H9 (cell line): ENCODE results near the gene GCNT2. TPM values are rescaled to one million over a fixed set of nuclear protein-coding genes. Genes with fewer than 3 reads are reported as not detected.
A peak's percentile ranks its signal among the peaks of the same experiment; 100 is the strongest.
"Not testable (repeated sequence)": the region's sequence is repeated elsewhere in the genome, so short reads cannot be mapped to it uniquely, and the experiment has no call there.

Experiments used
- DNase-seq: peaks from one replicate; pipeline ENCODE4 v3.0.0-alpha.2; 2017
- H2AFZ ChIP-seq: one replicate; pipeline ENCODE4 v1.6.1; 2013; ENCODE audit warnings: mild to moderate bottlenecking, low read length, control low read depth, moderate library complexity
- H2AK5ac ChIP-seq: 2 replicates; pipeline ENCODE4 v1.6.1; 2013; ENCODE audit warnings: low read length, control low read depth, mixed read lengths; ENCODE audit not compliant: insufficient read length
- H2BK120ac ChIP-seq: one replicate; pipeline ENCODE4 v1.6.1; 2013; ENCODE audit warnings: low read depth, mild to moderate bottlenecking, low read length, control low read depth, inconsistent platforms; ENCODE audit not compliant: poor library complexity, severe bottlenecking
- H2BK12ac ChIP-seq: 2 replicates; pipeline ENCODE4 v1.6.1; 2013; ENCODE audit warnings: low read length, control low read depth, mixed read lengths, low read depth; ENCODE audit not compliant: insufficient read length
- H2BK15ac ChIP-seq: 2 replicates; pipeline ENCODE4 v1.6.1; 2013; ENCODE audit warnings: low read depth, low read length, control low read depth
- H2BK20ac ChIP-seq: one replicate; pipeline ENCODE4 v1.6.1; 2013; ENCODE audit warnings: low read depth, mild to moderate bottlenecking, low read length, control low read depth, inconsistent platforms; ENCODE audit not compliant: poor library complexity, severe bottlenecking
- H2BK5ac ChIP-seq: 2 replicates; pipeline ENCODE4 v1.6.1; 2013; ENCODE audit warnings: low read length, control low read depth, mixed read lengths; ENCODE audit not compliant: insufficient read length
- H3K14ac ChIP-seq: 2 replicates; pipeline ENCODE4 v1.6.1; 2013; ENCODE audit warnings: low read length, control low read depth; ENCODE audit not compliant: insufficient read depth
- H3K18ac ChIP-seq: 2 replicates; pipeline ENCODE4 v1.6.1; 2013; ENCODE audit warnings: low read depth, mild to moderate bottlenecking, mixed read lengths, low read length, control low read depth; ENCODE audit not compliant: insufficient read length
- H3K23ac ChIP-seq: 2 replicates; pipeline ENCODE4 v1.6.1; 2013; ENCODE audit warnings: low read length, control low read depth, mixed read lengths, low read depth; ENCODE audit not compliant: insufficient read length
- H3K23me2 ChIP-seq: 2 replicates; pipeline ENCODE4 v1.6.1; 2013; ENCODE audit warnings: low read depth, mild to moderate bottlenecking, mixed read lengths, low read length, control low read depth; ENCODE audit not compliant: insufficient read length, poor library complexity, severe bottlenecking
- H3K27ac ChIP-seq: 2 replicates; pipeline ENCODE4 v1.5.1; 2013; ENCODE audit warnings: low read length, control low read depth, mixed read lengths, low read depth; ENCODE audit not compliant: insufficient read length
- H3K27me3 ChIP-seq: 2 replicates; pipeline ENCODE4 v1.6.1; 2013; ENCODE audit warnings: low read length, control low read depth, inconsistent platforms; ENCODE audit not compliant: insufficient read depth
- H3K4ac ChIP-seq: 2 replicates; pipeline ENCODE4 v1.6.1; 2013; ENCODE audit warnings: low read depth, mild to moderate bottlenecking, control low read depth, inconsistent platforms, low read length, moderate library complexity
- H3K4me1 ChIP-seq: 2 replicates; pipeline ENCODE4 v1.6.1; 2013; ENCODE audit warnings: low read length, control low read depth, inconsistent platforms; ENCODE audit not compliant: insufficient read depth
- H3K4me2 ChIP-seq: 2 replicates; pipeline ENCODE4 v1.6.1; 2013; ENCODE audit warnings: low read length, control low read depth, mixed read lengths; ENCODE audit not compliant: insufficient read length, insufficient read depth
- H3K56ac ChIP-seq: 2 replicates; pipeline ENCODE4 v1.6.1; 2013; ENCODE audit warnings: low read depth, mild to moderate bottlenecking, mixed read lengths, low read length, control low read depth; ENCODE audit not compliant: insufficient read length
- H3K79me1 ChIP-seq: 2 replicates; pipeline ENCODE4 v1.6.1; 2013; ENCODE audit warnings: low read depth, mild to moderate bottlenecking, moderate library complexity, low read length, control low read depth, inconsistent platforms; ENCODE audit not compliant: insufficient read depth, poor library complexity, severe bottlenecking
- H3K79me2 ChIP-seq: 2 replicates; pipeline ENCODE4 v1.6.1; 2013; ENCODE audit warnings: low read length, control low read depth, inconsistent platforms; ENCODE audit not compliant: insufficient read depth
- H3K9ac ChIP-seq: 2 replicates; pipeline ENCODE4 v1.6.1; 2013; ENCODE audit warnings: low read length, control low read depth, mixed read lengths; ENCODE audit not compliant: insufficient read length; ENCODE audit errors: extremely low read depth
- H3K9me3 ChIP-seq: one replicate; pipeline ENCODE4 v1.6.1; 2013; ENCODE audit warnings: low read depth, low read length, inconsistent platforms; ENCODE audit not compliant: control insufficient read depth
- H3T11ph ChIP-seq: one replicate; pipeline ENCODE4 v1.6.1; 2013; ENCODE audit warnings: mild to moderate bottlenecking, low read length, control low read depth, inconsistent platforms
- H4K20me1 ChIP-seq: one replicate; pipeline ENCODE4 v1.6.1; 2013; ENCODE audit not compliant: control insufficient read depth, insufficient read length, insufficient read depth
- H4K5ac ChIP-seq: 2 replicates; pipeline ENCODE4 v1.6.1; 2013; ENCODE audit warnings: low read depth, mild to moderate bottlenecking, mixed read lengths, low read length, control low read depth; ENCODE audit not compliant: insufficient read length
- H4K8ac ChIP-seq: replicated peaks from 2 replicates; pipeline ENCODE4 v1.6.1; 2013; ENCODE audit warnings: low read length, control low read depth, mixed read lengths, low read depth; ENCODE audit not compliant: insufficient read length
- H4K91ac ChIP-seq: 2 replicates; pipeline ENCODE4 v1.6.1; 2013; ENCODE audit warnings: low read depth, mild to moderate bottlenecking, moderate library complexity, mixed read lengths, low read length, control low read depth; ENCODE audit not compliant: insufficient read length
- H3K27ac Mint-ChIP-seq, 3 experiments: 2 replicates in 2 of 3; 3 replicates in 1 of 3; pipeline ENCODE4 v1.8.0; 2020 to 2021; ENCODE audit warnings: mixed read lengths in 3 of 3, mild to moderate bottlenecking in 1 of 3, moderate library complexity in 1 of 3
- H3K27me3 Mint-ChIP-seq: 2 replicates; pipeline ENCODE4 v1.8.0; 2021; ENCODE audit warnings: low read depth, mild to moderate bottlenecking, moderate library complexity, mixed read lengths
- H3K36me3 Mint-ChIP-seq, 3 experiments: 2 replicates in 2 of 3; 3 replicates in 1 of 3; pipeline ENCODE4 v1.8.0; 2020 to 2021; ENCODE audit warnings: low read depth in 3 of 3, mixed read lengths in 3 of 3; ENCODE audit not compliant: insufficient read depth in 1 of 3
- H3K4me1 Mint-ChIP-seq, 2 experiments: 2 replicates each; pipeline ENCODE4 v1.8.0; 2020; ENCODE audit warnings: mixed read lengths in 2 of 2
- H3K4me3 Mint-ChIP-seq, 2 experiments: 2 replicates in 1 of 2; 3 replicates in 1 of 2; pipeline ENCODE4 v1.8.0; 2020 to 2021; ENCODE audit warnings: mild to moderate bottlenecking in 2 of 2, mixed read lengths in 2 of 2, moderate library complexity in 1 of 2
- H3K9me3 Mint-ChIP-seq, 2 experiments: 2 replicates in 1 of 2; 3 replicates in 1 of 2; pipeline ENCODE4 v1.8.0; 2020; ENCODE audit warnings: mild to moderate bottlenecking in 2 of 2, mixed read lengths in 2 of 2, moderate library complexity in 1 of 2
- WGBS: extraction: QIAGEN DNeasy Blood & Tissue Kit; methylation state at CpG from one replicate; pipeline ENCODE4 v1.1.7; 2013; ENCODE audit warnings: missing lambda C conversion rate, low lambda C conversion rate, mixed read lengths; ENCODE audit not compliant: insufficient read length; ENCODE audit errors: extremely low coverage; 5-methylcytosine and 5-hydroxymethylcytosine counted together
- total RNA-seq: library from RNA; stranded (reverse); gene quantifications from 2 replicates; pipeline ENCODE4 v1.2.1, GENCODE V29; 2021
- TF ChIP-seq, protein P1 (sequence below): fragments of 200-600 bp; sonication (generic); conservative IDR thresholded peaks from 3 replicates; pipeline ENCODE4 v1.8.0; 2021; ENCODE audit warnings: antibody characterized with exemption, mild to moderate bottlenecking

The GCNT2 gene
- total RNA-seq, 1 experiment from 2014 or later, result 41.7 TPM

DNA sequence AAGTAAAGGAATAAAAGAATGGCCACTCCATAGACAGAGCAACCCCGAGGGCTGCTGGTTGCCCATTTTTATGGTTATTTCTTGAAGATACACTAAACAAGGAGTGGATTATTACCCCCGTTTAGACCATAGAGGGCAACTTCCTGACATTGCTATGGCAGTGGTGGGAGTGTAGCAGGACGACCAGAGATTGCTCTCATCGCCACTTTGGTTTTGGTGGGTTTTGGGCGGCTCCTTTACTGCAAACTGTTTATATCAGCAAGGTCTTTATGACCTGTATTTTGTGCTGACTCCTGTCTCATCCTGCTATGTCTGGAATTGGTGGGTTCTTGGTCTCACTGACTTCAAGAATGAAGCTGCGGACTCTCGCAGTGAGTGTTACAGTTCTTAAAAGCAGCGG, 94.5 kb downstream of the GCNT2 start:
- Histone ChIP-seq H2AK5ac (no peak overlapping the region), H4K20me1 (no peaks in the 10 kb centered on the region), H4K5ac (no peak overlapping the region), H2BK15ac (no peak overlapping the region), H4K8ac (no peak overlapping the region), H3K23ac (no peak overlapping the region), H3K4me1 (no peaks in the 10 kb centered on the region), H3K79me1 (no peaks in the 10 kb centered on the region), H3K27me3 (no peaks in the 10 kb centered on the region), H2BK5ac (no peak overlapping the region), H3K27ac (no peak overlapping the region), H3K9ac (no peak overlapping the region), H3K4ac (no peak overlapping the region), H3K4me2 (no peak overlapping the region), H3T11ph (no peak overlapping the region), H2BK120ac (no peak overlapping the region), H3K18ac (no peak overlapping the region), H3K9me3 (no peaks in the 10 kb centered on the region), H3K14ac (no peak overlapping the region), H2BK20ac (no peak overlapping the region), H2BK12ac (no peak overlapping the region), H2AFZ (no peak overlapping the region), H4K91ac (no peak overlapping the region), H3K56ac (no peak overlapping the region), H3K79me2 (peaks cover 13% of the 10 kb centered on the region; the same call in 1 of the 2 replicates), H3K23me2 (no peaks in the 10 kb centered on the region)
- H3K4me1 Mint-ChIP-seq, result peaks cover 36 to 40% of the 10 kb centered on the region in 2 experiments
- peaks cover 22 to 38% (median 23%) of the 10 kb centered on the region in 3 experiments for H3K36me3 Mint-ChIP-seq
- no CpG with 5 or more reads among the region's 8 CpGs for WGBS
- H3K4me3 Mint-ChIP-seq, result no peak overlapping the region
- H3K27ac Mint-ChIP-seq, result peak overlapping the region; percentile 70 to 87 (median 76); a peak in 6 of 7 replicates
- H3K9me3 Mint-ChIP-seq, result no peaks in the 10 kb centered on the region
- no peak for DNase-seq
- H3K27me3 Mint-ChIP-seq, result no peaks in the 10 kb centered on the region
- TF ChIP-seq, protein P1, sequence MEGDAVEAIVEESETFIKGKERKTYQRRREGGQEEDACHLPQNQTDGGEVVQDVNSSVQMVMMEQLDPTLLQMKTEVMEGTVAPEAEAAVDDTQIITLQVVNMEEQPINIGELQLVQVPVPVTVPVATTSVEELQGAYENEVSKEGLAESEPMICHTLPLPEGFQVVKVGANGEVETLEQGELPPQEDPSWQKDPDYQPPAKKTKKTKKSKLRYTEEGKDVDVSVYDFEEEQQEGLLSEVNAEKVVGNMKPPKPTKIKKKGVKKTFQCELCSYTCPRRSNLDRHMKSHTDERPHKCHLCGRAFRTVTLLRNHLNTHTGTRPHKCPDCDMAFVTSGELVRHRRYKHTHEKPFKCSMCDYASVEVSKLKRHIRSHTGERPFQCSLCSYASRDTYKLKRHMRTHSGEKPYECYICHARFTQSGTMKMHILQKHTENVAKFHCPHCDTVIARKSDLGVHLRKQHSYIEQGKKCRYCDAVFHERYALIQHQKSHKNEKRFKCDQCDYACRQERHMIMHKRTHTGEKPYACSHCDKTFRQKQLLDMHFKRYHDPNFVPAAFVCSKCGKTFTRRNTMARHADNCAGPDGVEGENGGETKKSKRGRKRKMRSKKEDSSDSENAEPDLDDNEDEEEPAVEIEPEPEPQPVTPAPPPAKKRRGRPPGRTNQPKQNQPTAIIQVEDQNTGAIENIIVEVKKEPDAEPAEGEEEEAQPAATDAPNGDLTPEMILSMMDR, result no peak

DNA sequence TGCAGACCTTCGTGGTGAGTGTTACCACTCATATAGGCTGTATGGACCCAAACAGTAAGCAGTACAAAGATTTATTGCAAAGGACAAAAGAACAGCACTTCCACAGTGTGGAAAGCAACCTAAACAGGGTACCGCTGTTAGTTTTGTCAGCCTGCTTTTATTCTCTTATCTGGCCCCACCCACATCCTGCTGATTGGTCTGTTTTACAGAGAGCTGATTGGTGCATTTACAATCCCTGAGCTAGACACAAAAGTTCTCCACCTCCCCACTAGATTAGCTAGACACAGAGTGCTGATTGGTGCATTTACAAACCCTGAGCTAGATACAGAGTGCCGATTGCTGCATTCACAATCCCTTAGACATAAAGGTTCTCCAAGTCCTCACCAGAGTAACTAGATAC, 95.1 kb downstream of the GCNT2 start:
- H3T11ph ChIP-seq, H2AK5ac ChIP-seq, H2BK15ac ChIP-seq, H3K27me3 Mint-ChIP-seq, H4K91ac ChIP-seq, H2AFZ ChIP-seq, H4K20me1 ChIP-seq, H3K56ac ChIP-seq, H3K9ac ChIP-seq, H3K4me2 ChIP-seq, H3K27me3 ChIP-seq, H3K27ac ChIP-seq, H4K5ac ChIP-seq, DNase-seq, H3K23me2 ChIP-seq, H3K14ac ChIP-seq, H3K4ac ChIP-seq, H3K9me3 Mint-ChIP-seq, H2BK12ac ChIP-seq, H2BK20ac ChIP-seq, H4K8ac ChIP-seq, H3K9me3 ChIP-seq, H3K4me1 ChIP-seq, H3K23ac ChIP-seq, H3K4me3 Mint-ChIP-seq, H2BK5ac ChIP-seq, H3K79me1 ChIP-seq, H3K18ac ChIP-seq, H2BK120ac ChIP-seq: not testable (repeated sequence)
- H3K27ac Mint-ChIP-seq, result peak overlapping the region; percentile 70 to 87 (median 76); a peak in 5 of 7 replicates
- WGBS, result no CpG with 5 or more reads among the region's 3 CpGs
- peaks cover 13% of the 10 kb centered on the region; the same call in 1 of the 2 replicates for H3K79me2 ChIP-seq
- H3K4me1 Mint-ChIP-seq, result peaks cover 36 to 40% of the 10 kb centered on the region in 2 experiments
- peaks cover 25 to 40% (median 29%) of the 10 kb centered on the region in 3 experiments for H3K36me3 Mint-ChIP-seq
